ENCODE measurements around the gene TRAF3IP3.

The TRAF3IP3 gene

GRCh38 chr1:209755926-209756614 lies at the start of gene TRAF3IP3:
TSS of gene TRAF3IP3 (plus strand) at chr1:209756053. CDS start at chr1:209760040, 3,987 bp downstream.
- FAIRE-seq, result no peak

GRCh38 chr1:209706622-209707021 lies 49.2 kb upstream of the TRAF3IP3 start:
- no peak for FAIRE-seq

GRCh38 chr1:209707308-209707707 lies 48.5 kb upstream of the TRAF3IP3 start:
- no peak for FAIRE-seq

- no peak for FAIRE-seq
Measured at GRCh38 chr1:209708297-209708696, 47.6 kb upstream of the TRAF3IP3 start.

- FAIRE-seq, result no peak
Measured at GRCh38 chr1:209710093-209710492, 45.8 kb upstream of the TRAF3IP3 start.

- FAIRE-seq, result no peak
Measured at GRCh38 chr1:209710847-209711246, 45.0 kb upstream of the TRAF3IP3 start.

- FAIRE-seq, result no peak
Measured at GRCh38 chr1:209714338-209714737, 41.5 kb upstream of the TRAF3IP3 start.

- no peak for FAIRE-seq
Measured at GRCh38 chr1:209715314-209715713, 40.5 kb upstream of the TRAF3IP3 start.

- FAIRE-seq, result no peak
Measured at GRCh38 chr1:209717818-209718217, 38.0 kb upstream of the TRAF3IP3 start.

- no peak for FAIRE-seq
Measured at GRCh38 chr1:209720326-209720725, 35.5 kb upstream of the TRAF3IP3 start.

GRCh38 chr1:209720826-209721225 lies 35.0 kb upstream of the TRAF3IP3 start:
- FAIRE-seq, result no peak

GRCh38 chr1:209721323-209721722 lies 34.5 kb upstream of the TRAF3IP3 start:
- no peak for FAIRE-seq

GRCh38 chr1:209723265-209723664 lies 32.6 kb upstream of the TRAF3IP3 start:
- FAIRE-seq, result no peak

GRCh38 chr1:209723756-209724693 lies 31.8 kb upstream of the TRAF3IP3 start:
- FAIRE-seq, result no peak

- FAIRE-seq, result no peak
Measured at GRCh38 chr1:209727286-209727685, 28.6 kb upstream of the TRAF3IP3 start.

- no peak for FAIRE-seq
Measured at GRCh38 chr1:209727785-209728184, 28.1 kb upstream of the TRAF3IP3 start.

GRCh38 chr1:209728466-209728865 lies 27.4 kb upstream of the TRAF3IP3 start:
- FAIRE-seq, result no peak

GRCh38 chr1:209729436-209729835 lies 26.4 kb upstream of the TRAF3IP3 start:
- no peak for FAIRE-seq

GRCh38 chr1:209732725-209733124 lies 23.1 kb upstream of the TRAF3IP3 start:
- FAIRE-seq, result no peak

- FAIRE-seq, result no peak
Measured at GRCh38 chr1:209733409-209734192, 22.3 kb upstream of the TRAF3IP3 start.

- no peak for FAIRE-seq
Measured at GRCh38 chr1:209736490-209737117, 19.2 kb upstream of the TRAF3IP3 start.

- FAIRE-seq, result no peak
Measured at GRCh38 chr1:209737118-209737505, 18.7 kb upstream of the TRAF3IP3 start.

GRCh38 chr1:209738270-209738669 lies 17.6 kb upstream of the TRAF3IP3 start:
- FAIRE-seq, result no peak

Data from TTC549 (cell line).